C4-2B (cell line): ENCODE data around the gene FAM83E.

Experiments
- ZFX ChIP-seq: fragments of 450-650 bp; IDR thresholded peaks from 2 replicates; pipeline ENCODE4 v1.6.1; 2017
- TF ChIP-seq, protein P1 (sequence below): fragments of 450-650 bp; conservative IDR thresholded peaks from 2 replicates; pipeline ENCODE4 v1.5.1; 2017; ENCODE audit warnings: mild to moderate bottlenecking

DNA sequence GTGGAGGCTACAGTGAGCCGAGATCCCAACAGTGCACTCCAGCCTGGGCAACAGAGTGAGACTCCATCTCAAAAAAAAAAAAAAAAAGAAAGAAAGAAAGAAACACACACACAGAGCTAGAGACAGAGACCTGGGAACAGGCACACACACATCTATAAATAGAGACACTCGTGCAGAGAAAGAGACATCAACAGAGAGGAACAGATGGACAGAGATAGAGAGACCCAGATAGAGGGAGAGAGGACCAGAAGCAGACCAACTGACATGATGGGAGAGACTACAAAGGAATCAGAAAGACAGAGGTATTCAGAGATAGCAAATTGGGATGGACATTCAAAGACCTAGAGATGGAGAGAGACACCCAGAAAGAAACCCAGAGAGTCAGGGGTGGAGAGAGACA, 33.3 kb upstream of the FAM83E start:
- TF ChIP-seq, protein P1, sequence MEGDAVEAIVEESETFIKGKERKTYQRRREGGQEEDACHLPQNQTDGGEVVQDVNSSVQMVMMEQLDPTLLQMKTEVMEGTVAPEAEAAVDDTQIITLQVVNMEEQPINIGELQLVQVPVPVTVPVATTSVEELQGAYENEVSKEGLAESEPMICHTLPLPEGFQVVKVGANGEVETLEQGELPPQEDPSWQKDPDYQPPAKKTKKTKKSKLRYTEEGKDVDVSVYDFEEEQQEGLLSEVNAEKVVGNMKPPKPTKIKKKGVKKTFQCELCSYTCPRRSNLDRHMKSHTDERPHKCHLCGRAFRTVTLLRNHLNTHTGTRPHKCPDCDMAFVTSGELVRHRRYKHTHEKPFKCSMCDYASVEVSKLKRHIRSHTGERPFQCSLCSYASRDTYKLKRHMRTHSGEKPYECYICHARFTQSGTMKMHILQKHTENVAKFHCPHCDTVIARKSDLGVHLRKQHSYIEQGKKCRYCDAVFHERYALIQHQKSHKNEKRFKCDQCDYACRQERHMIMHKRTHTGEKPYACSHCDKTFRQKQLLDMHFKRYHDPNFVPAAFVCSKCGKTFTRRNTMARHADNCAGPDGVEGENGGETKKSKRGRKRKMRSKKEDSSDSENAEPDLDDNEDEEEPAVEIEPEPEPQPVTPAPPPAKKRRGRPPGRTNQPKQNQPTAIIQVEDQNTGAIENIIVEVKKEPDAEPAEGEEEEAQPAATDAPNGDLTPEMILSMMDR = no peak
- no peak for TF ChIP-seq ZFX
